A673 (cell line): Measurements from ENCODE around the gene MYO7A.

Source experiments
- CTCF ChIP-seq: fragments of 300-800, 200-600 bp; sonication (generic); conservative IDR thresholded peaks from 2 replicates; pipeline ENCODE4 v1.5.1; 2017; ENCODE audit warnings: low read depth, mild to moderate bottlenecking, antibody characterized with exemption, low read length, moderate library complexity, mixed read lengths
- EZH2 ChIP-seq: fragments of 200-600 bp; sonication (generic); IDR thresholded peaks from 2 replicates; pipeline ENCODE4 v1.6.1; 2017; ENCODE audit warnings: borderline replicate concordance, low read depth, mild to moderate bottlenecking, mixed read lengths, antibody characterized with exemption, low read length; ENCODE audit not compliant: poor library complexity, severe bottlenecking

GRCh38 chr11:77141034-77141433, 13.0 kb downstream of the MYO7A start:
- TF ChIP-seq CTCF = no peak
- TF ChIP-seq EZH2 = no peak
